Astrocyte of the cerebellum (primary cell): Measurements from ENCODE around the gene SLC43A3.

Experiments used
- DNase-seq: peaks from one replicate; pipeline ENCODE4 v3.0.0-alpha.2; 2011; ENCODE audit warnings: low read depth
- H3K4me3 ChIP-seq: 2 replicates; pipeline ENCODE4 v1.5.1; 2011; ENCODE audit warnings: mild to moderate bottlenecking, low read depth, low read length, moderate library complexity
- in situ Hi-C: cut with HindIII; loops from 2 replicates; pipeline ENCODE4 v1.10.0; 2017; ENCODE audit warnings: low sequenced_read_pairs
- TF ChIP-seq, protein P1 (sequence below): IDR thresholded peaks from 2 replicates; pipeline ENCODE4 v1.5.1; 2012; ENCODE audit warnings: low read length, low read depth, moderate library complexity, mild to moderate bottlenecking; ENCODE audit errors: missing control alignments

Gene SLC43A3

DNA sequence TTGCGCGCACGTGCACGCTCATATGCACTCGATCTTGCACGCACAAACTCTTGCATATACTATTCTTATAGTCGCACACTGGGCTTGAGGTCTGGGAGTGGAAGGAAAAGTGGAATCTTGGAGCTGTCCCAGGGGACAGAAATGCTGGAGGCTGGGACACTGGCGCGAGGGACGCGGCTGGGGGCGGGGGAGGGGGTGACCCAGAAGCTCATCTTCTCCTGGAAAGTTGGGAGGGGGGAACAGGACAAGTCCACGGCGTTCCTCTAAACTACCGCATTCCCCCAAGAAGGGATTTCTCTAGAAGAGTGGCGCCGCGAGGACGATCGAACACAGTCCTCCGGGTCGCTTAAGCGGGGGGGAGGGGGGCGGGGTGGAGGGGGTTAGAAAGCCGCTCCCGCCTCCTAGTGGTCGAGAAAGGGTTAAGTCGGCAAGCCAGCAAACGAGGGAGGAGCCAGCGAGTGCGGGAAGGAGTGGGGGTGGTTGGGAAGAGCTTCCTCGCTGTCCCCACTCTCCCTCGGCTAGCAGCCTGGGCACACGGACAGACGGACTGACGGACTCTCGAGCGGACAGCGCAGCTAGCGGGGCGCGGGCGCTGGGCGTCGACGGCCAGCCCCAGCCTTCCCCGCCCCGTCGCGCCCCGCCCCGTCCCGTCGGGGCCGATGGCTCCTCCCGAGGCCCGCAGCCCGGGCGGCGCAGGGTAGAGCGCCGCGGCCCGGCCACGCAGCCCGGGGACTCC lies 33.3 kb upstream of the SLC43A3 start, which contains the start of gene RTN4RL2:
Gene RTN4RL2 (plus strand): TSS at position 507 of the 736 bp plus-strand sequence. CDS start 338 bp downstream, outside the sequence.
- H3K4me3 ChIP-seq: peak within 1 kb of the TSS; percentile 28
- in situ Hi-C loops: no loop called here
- TF ChIP-seq, protein P1, sequence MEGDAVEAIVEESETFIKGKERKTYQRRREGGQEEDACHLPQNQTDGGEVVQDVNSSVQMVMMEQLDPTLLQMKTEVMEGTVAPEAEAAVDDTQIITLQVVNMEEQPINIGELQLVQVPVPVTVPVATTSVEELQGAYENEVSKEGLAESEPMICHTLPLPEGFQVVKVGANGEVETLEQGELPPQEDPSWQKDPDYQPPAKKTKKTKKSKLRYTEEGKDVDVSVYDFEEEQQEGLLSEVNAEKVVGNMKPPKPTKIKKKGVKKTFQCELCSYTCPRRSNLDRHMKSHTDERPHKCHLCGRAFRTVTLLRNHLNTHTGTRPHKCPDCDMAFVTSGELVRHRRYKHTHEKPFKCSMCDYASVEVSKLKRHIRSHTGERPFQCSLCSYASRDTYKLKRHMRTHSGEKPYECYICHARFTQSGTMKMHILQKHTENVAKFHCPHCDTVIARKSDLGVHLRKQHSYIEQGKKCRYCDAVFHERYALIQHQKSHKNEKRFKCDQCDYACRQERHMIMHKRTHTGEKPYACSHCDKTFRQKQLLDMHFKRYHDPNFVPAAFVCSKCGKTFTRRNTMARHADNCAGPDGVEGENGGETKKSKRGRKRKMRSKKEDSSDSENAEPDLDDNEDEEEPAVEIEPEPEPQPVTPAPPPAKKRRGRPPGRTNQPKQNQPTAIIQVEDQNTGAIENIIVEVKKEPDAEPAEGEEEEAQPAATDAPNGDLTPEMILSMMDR: no peak
- DNase-seq: no peak

DNA sequence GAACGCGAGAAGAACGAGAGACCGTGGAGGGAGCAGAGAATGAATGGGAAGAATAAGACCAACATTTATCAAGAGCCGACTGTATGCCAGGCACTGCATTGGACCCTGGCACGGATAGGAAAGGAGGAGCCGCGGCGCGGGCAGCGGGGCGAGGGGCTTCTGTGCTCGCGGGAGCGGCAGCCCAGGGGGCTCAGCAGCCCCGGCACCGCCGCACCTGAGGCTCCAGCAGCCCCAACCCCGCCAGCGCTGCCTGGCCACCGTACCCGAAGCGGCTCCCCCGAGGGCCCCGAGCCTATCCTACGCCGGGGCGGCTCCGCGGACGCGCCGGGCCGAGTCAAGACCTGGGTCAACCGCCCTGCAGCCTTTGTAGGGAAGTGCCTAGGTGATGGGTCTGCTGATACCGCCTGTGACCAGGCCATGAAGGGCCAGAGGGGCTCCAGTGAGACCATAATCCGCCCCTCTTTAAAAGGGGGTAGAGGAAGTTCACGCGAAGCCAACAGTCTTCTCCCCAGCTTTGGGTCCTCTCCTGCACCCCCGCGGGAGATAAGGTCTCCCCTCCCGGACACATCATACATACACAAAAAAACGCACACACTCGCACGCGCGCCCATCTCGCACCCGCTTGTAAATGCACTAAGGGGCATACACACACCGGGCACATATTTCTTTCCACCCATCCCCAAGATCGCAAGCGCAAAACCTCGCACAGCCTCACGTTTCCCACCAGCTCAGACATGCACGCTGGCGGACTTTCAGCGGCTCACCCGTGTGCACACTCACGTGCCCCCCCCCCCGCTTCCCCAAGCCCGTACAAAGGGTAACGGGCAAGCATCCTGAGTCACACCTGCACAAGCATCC lies 32.5 kb upstream of the SLC43A3 start:
- H3K4me3 ChIP-seq: no peak overlapping the region
- no peak for DNase-seq
- in situ Hi-C loops: no loop called here
- TF ChIP-seq, protein P1: no peak

DNA sequence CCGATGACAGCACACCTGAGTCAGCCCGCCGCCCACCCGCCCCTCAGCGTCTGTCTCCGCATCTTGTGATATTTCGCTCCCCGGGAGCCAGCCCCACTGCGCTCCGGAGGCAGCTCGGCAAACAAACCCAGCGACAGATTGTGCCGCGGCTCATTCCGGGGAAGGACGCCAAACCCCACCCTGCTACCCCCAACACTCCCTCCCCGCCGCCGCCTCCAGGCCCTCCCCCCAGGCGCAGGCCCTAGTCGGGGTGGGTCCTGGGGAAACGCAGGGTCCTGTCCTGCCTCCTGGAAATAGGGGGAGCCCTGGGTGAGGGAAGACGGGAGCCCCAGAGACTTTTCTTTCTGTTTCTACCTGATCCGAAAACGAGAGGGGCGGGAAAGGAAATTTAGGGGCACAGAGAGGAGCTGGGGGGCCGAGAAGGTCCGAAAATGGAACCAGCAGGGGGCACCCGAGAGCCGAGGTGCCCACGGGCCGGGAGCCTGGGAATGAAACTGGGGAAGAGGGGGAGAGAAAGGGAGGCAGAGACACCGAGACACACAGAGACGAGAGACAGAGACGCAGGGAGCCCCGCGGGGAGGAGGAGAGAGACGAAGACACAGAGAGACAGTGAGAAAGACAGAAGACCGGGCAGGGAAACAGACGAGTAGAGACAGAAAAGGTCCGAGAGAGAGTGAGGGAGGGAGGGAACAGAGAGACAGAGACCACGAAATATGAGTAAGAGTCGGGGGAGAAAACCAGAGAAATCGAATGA lies 31.7 kb upstream of the SLC43A3 start:
- TF ChIP-seq, protein P1: peak; percentile 81
- no peak for DNase-seq
- in situ Hi-C loops: no loop called here
- H3K4me3 ChIP-seq: no peak overlapping the region

DNA sequence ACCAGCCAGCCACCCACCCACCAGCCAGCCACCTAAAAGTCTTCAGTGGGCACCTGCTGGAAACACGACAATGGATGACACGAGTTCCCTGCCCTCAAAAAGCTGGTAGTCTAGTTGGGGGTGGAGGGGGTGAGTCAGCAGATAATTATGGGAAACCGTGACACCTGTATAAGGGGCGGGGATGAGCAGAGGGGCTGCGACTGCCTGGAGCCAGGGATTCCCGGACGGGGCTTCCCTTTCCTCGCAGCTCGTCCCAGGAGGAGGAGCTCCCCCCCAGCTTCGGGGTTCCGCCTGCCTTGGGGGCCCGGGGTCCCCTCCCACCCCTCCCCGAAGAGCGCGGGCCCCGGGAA lies 31.1 kb upstream of the SLC43A3 start:
- DNase-seq: no peak
- H3K4me3 ChIP-seq: no peak overlapping the region
- TF ChIP-seq, protein P1: no peak
- in situ Hi-C loops: no loop called here

DNA sequence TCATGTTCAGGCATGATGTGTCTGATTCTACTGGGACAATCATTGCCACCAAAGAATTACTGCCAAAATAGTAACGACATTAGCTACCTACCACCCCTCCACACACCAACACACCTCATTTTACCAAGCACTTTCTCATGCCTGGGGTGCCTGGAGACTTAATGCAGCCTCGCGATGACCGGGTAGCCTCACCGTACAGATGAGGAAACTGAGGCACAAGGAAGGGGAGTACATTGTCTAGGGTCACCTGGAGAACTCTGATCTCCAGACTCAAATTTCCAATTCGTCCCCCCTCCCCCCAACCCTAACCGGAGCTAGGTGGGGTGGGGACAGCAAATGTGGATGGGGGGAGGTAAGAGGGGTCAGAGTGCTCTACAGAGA lies 30.7 kb upstream of the SLC43A3 start:
- in situ Hi-C loops: no loop called here
- DNase-seq: no peak
- TF ChIP-seq, protein P1: no peak
- H3K4me3 ChIP-seq: no peak overlapping the region

DNA sequence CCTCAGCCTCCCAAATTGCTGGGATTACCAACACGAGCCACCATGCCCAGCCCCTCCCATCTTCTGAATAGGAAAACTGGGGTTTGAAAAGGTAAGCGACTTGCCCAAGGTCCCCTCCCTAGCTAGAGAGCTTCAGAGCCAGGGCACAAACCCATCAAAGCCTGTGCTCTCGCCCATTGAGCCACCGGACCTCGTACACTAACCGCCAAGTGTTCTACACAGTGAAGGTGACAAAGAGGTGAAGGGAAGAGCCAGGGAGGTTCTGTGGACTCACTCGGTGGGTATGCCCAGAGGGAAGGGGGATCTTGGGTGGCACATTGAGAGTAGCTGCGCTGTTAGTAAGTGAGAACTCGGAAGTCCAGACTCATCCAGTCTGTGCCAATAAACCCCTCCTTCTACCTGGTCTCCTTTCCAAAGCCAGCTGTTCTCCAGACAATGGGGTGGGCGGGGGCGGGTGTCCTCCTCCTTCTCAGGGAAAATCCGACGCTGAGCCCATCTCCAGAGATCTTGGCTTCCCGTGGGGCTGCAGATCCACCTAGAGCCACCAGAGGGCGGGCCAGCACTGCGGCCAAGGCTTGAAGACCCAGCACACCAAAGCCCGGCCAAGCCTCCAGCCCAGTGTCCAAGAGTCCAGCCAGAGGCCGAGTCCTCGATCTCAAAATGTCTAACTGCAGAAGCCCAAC lies 30.2 kb upstream of the SLC43A3 start:
- in situ Hi-C loops: no loop called here
- H3K4me3 ChIP-seq: no peak overlapping the region
- DNase-seq: peak; percentile 65
- TF ChIP-seq, protein P1: peak; percentile 99
